Measurements from ENCODE around the gene DHX32.
A peak's percentile ranks its signal among the peaks of the same experiment; 100 is the strongest.
"Not testable (repeated sequence)": the region's sequence is repeated elsewhere in the genome, so short reads cannot be mapped to it uniquely, and the experiment has no call there.

The DHX32 gene

GRCh38 chr10:125895130-125896087 lies 14.3 kb upstream of the DHX32 start:
- DNase-seq (ENCODE audit: low read depth, low spot score) = not testable (repeated sequence)

GRCh38 chr10:125894176-125894575 lies 13.1 kb upstream of the DHX32 start:
- DNase-seq (ENCODE audit: low read depth, low spot score) = not testable (repeated sequence)

GRCh38 chr10:125892402-125892801 lies 11.3 kb upstream of the DHX32 start:
- not testable (repeated sequence) for DNase-seq (ENCODE audit: low read depth, low spot score)

- not testable (repeated sequence) for DNase-seq (ENCODE audit: low read depth, low spot score)
These were observed 8.3 kb upstream of the DHX32 start for GRCh38 chr10:125889441-125889840.

- no peak for DNase-seq (ENCODE audit: low read depth, low spot score)
These were observed 5.9 kb upstream of the DHX32 start for GRCh38 chr10:125886914-125887512.

DNA sequence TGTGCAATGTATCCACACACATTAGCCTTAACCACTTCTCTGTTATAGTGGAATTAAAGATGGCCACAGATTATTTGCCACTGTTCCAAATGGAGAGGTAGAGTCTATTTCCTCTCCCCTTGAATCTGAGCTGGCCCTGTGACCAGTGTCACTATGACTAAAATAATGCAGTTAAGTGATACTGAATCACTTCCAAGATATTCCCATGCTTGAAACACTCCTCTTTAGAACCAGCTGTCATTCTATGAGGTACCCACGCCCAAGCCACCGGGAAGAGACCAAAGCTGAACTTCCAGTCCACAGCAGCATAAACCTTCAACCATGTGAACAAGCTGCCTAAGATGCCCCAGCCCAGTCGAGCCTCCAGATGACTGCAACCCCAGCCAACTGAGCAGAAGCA lies 2.1 kb upstream of the DHX32 start:
- no peak for DNase-seq (ENCODE audit: low read depth, low spot score)

- DNase-seq (ENCODE audit: low read depth, low spot score) = no peak
These were observed 1.5 kb upstream of the DHX32 start for GRCh38 chr10:125882596-125882995.

DNA sequence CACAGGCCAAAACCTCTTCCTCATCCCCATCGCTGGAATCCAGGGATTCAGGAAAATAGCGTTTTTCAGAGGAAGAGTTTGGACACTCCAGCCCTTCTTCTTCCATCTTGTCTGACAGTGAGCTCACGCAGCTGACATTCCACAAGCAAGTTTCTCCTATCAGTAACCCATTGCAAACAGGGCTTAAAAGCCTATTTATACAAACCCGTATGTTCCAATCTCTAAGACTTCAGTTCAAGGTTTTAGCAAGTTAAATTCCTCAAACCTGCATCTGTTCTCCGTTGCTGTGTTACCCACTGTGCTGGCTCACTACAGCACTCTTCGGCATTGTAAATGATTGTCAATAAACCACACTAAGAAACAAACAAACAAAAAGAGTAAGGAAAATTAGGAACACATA lies 373 bp downstream of the DHX32 start:
- DNase-seq (ENCODE audit: low read depth, low spot score) = no peak

GRCh38 chr10:125878957-125879835 lies 1.9 kb downstream of the DHX32 start:
- DNase-seq (ENCODE audit: low read depth, low spot score) = peak; percentile 68

GRCh38 chr10:125871338-125871737 lies 9.8 kb downstream of the DHX32 start:
- no peak for DNase-seq (ENCODE audit: low read depth, low spot score)

- peak; percentile 24 for DNase-seq (ENCODE audit: low read depth, low spot score)
These were observed 12.6 kb downstream of the DHX32 start for GRCh38 chr10:125868372-125868975.

DNA sequence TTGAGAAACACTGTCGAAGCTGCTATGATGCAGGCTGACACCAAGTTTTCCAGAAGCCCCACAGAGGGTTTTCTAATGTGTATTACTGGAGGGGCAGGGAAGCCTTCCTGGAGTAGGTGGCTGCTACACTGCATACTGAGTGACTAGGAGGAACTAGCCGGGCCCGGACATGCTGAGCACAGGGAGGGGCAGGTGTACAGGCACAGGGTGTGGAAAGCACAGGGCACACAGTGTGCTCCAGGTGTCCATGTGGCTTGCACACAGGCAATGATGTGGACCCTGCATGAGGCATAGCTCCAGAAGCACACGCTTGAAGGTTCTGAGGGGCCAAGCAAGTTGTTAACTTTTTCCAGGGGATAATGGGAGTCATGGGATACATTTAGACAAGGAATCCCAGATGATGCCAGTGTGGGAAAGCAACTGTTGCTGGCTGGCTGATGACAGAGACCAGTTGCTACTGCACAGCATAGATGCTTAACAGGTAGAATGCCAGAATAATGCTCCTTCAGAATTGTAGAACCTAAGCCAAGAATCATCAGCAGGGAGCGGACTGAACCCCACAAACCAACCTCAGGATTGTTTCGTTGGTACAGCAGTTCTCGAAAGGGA lies 14.6 kb downstream of the DHX32 start:
- DNase-seq (ENCODE audit: low read depth, low spot score) = no peak

- no peak for DNase-seq (ENCODE audit: low read depth, low spot score)
These were observed 16.0 kb downstream of the DHX32 start for GRCh38 chr10:125865120-125865519.

DNA sequence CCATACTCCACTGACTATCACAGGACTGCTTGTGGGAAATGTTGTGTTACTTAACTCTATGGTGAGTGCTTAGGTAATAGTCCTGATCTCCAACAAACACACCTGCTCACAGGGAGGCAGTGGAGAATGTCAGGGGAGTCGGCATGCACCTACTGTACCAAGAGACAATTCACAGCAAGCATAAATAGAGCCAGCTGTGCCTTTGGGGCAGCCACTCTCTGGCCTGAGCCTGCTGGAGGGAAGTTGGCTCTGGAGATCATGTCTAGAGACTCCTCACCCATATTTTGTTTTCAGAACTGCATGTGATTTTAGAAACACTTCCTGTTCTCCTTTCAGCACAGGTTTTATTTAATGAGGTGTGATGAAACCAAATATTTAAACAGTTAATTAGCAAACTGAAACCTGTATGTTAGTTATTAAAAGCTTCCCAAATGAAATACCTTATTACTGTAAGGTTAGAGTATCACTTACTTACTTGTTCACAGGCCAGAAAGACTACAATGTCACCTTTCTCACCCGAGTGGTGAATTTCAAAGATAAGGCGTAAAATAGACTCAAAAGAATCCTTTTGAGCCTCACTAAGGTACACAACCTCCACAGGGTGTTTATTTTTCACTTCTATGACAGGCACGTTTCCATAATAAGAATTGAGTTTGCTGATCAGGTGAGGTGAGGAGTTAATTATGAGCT lies 21.8 kb downstream of the DHX32 start:
- DNase-seq (ENCODE audit: low read depth, low spot score) = no peak

DNA sequence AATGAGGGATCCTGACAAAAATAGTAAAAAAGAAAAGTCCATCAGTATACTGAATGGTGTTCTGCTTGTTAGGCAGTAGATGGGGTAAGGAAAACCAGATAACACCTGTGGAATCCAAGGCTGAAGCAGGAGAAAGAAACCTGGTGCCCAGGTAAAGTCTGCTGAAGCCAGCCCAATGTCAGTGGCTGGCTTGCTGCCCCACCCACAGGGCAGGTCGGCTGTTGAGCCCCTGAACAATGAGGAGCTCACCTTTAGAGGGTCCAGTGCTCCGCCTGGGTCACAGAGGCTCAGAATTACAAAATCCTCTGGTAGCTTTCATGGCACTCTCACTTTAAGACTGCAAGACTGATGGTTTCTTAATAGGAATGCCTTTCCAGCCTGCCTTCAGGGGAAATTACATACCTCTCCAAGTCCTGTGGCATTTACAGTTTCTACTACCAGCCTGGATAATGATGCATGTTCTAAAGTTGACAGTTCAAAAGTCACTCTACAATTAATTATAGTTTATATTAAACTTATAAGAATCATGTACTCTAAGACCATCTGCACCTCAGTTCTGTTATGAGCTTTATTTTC lies 23.8 kb downstream of the DHX32 start:
- no peak for DNase-seq (ENCODE audit: low read depth, low spot score)

DNA sequence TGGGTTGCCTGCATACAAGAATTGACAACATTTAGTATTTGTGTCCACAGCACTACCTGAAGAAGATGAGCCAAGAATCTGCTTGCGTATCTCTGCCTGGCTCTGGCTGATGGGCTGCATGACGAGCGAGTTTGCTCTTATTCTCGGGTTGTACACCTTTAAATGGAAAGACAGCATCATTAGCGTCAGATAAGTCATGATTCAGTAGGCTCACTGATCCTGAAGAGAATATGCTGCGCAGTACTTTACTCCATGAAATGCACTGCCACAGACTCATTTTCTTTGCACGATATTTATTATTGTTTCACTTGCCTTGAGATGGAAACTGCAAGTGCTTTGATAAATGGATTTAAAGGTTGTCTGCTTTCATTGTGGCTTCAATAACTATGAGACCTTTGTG lies 28.6 kb downstream of the DHX32 start:
- no peak for DNase-seq (ENCODE audit: low read depth, low spot score)

GRCh38 chr10:125850766-125851731 lies 30.0 kb downstream of the DHX32 start:
- no peak for DNase-seq (ENCODE audit: low read depth, low spot score)

GRCh38 chr10:125849448-125849847 lies 31.6 kb downstream of the DHX32 start:
- no peak for DNase-seq (ENCODE audit: low read depth, low spot score)

DNA sequence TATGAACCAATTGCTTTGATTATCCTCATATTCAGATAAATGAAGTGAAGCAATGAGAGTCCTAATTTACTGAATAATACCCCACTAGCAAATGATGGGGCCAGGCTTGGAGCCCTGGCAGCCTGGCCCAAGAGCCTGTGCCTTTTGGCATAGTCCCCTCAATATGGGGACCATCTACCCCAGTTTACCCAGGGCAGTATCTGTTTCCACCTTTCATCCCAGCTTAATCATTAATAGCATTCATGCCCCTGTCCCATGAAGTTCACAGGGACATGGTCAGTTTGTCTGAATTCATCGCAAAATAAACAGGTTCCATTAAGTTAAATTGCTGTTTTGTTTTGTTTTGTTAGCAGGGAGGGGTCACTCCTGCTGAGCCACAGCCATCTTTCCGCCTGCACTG lies 32.2 kb downstream of the DHX32 start:
- no peak for DNase-seq (ENCODE audit: low read depth, low spot score)
